HG02678 (cell line): ENCODE measurements around the gene FKBP2.

Source experiments
- ATAC-seq: cut with Tn5 transposase; IDR thresholded peaks from one replicate; pipeline ENCODE4 v1.9.1; 2021; ENCODE audit warnings: mild to moderate bottlenecking, moderate library complexity; ENCODE audit not compliant: unreplicated experiment

The FKBP2 gene

DNA sequence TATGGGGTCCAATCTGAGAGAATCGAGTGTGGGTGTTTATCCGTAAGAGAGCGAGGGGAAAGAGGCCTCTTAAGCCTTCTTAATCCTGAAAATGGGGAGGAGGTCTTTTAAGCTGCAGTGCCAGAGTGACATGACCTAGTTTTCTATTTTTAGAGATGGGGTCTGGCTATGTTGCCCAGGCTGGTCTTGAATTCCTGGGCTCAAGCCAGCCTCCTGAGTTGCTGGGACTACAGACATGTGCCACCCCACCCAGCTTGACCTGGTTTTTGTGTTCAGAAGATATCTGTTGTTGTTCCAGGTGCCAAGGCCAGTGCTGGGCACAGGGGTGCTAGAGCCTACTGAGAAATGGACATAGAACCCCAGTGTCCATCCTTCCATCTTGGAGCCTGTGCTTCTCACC lies 42.2 kb downstream of the FKBP2 start:
- no peak for ATAC-seq

DNA sequence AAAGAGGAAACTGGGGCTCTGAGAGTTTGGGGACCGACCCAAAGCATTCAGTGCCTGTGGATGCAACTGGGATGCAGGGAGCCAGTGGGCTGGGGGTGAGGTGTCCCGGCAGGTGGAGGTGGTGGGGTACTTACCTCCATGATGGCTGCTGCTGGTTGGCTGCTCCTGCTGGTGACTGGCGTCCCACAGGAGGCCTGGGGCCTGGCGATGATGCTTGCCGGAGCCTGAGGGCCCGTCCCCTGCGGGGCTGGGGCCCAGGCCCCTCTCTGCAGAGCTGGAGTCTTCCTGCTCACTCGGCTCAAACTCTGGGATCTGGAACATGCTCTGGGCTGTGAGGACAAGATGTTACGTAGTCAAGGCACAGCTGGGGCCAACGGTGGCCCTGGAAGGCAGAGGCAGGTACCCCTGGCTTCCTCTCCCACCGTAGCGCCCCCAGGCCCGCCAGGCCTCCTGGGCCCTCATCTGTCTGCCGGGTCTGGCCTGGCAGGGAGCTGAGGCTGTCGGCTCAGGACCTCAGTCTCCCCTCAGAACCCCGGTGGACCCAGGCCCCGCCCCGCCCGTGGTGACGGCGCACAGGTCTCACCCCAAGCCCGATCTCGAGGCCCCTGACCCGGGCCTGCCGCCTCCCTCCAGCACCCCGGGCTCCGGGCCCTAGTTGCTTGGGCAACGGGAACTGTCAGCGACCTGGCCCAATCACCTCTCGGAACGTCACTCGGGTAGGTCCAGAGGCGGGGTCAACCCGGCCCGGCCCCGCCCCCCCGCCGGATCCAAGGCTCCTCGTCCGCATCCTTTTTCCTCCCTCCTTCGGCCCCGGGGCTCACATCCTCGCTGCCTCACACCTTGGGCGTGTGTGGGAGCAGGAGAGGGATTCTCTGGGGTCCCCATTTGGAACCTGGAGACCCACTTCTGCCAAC lies 43.4 kb downstream of the FKBP2 start, which contains the start of gene BAD:
TSS of gene BAD (minus strand) at position 618 of the 914 bp plus-strand sequence. CDS start at position 321, 297 bp downstream.
- ATAC-seq = peak; percentile 69

DNA sequence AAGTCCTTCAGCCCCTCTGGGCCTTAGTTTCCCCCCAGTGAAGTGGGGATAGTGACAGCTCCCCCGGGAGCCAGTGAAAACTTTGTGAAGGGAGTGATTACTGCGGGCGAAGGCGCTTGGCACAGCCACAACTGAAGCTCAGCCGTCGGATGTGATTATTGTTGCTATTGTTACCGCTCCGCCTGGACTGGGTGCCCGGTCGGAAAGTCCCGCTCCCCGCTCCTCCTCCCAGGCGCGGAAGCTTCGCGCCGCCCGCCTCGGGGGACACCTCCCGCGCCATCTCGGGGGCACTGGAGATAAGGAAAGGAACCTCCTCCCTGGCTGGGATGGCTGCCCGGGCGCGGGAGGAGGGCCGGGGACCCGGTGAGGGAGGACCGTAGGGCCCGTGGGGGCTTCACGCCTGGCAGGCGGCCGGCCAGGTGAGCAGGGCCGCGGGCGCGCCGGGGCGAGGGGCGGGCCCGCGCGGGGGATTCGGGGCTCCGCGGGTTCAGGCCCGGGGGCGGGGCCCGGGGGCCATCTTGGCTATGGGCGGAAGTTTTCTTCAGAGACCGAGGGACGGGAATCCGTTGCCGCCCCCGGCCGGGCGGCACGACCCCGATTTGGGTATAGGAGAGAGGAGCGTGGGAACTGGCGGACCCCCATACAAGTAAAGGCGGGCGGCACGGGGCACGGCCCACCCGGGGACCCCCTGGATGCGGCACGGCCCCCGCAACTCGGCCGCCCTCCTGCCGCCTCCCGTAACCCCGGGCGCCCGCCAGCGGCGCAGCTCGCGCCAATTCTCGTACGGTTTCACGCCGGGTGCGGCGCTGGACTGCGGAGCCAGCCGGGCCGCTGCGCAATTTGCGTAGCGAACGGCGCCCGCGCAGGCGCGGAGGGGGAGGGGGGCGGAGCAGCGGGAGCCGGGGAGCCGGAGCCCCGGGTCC lies 44.3 kb downstream of the FKBP2 start, which contains the start of gene GPR137:
TSS of gene GPR137 (plus strand) at position 887 of the 923 bp plus-strand sequence. CDS start 677 bp downstream, outside the sequence.
- peak; percentile 64 for ATAC-seq

DNA sequence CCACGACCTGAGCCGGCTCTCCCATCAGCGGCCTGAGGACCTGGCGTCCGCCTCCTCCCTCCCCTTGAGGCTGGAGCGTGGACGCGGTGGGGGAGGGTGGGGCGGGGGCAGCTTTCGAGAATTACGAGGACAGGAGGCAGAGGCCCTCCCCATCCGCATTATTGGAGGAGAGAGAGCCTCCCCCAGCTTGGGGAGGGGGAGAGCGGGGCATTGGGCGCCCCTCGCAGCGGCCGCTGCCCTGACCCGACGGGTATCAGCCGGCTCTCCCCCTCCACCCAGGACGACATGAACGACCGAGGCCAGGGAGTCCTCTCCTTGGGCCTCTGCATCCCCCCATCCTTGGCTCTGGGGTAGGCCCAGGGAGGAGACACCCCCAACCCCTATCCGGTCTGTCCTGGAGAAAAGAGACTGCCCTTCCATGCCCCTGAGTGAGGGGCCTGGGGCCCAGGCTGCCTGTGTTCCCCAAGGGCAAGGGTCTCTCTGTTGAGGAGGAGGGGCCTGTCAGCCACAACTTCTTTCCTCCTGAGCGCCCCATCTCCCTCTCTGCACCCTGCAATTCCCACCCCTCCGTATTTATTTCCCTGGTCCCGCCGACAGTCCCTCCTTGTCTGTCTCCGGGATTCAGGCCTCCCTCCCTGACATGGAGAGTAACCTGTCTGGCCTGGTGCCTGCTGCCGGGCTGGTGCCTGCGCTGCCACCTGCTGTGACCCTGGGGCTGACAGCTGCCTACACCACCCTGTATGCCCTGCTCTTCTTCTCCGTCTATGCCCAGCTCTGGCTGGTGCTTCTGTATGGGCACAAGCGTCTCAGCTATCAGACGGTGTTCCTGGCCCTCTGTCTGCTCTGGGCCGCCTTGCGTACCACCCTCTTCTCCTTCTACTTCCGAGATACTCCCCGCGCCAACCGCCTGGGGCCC lies 45.2 kb downstream of the FKBP2 start:
- ATAC-seq = no peak

DNA sequence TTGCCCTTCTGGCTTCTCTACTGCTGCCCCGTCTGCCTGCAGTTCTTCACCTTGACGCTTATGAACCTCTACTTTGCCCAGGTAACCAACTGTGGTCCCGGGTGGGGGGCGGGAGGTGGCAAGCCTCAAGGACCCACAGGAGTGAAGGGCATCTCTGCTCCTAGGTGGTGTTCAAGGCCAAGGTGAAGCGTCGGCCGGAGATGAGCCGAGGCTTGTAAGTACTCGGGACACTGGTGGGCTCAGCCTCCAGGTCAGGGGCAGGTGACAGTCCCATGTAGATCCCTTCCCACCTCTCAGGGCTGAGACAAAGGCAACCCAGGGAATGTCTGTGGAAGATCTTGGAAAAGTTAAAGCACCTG lies 45.9 kb downstream of the FKBP2 start:
- no peak for ATAC-seq

DNA sequence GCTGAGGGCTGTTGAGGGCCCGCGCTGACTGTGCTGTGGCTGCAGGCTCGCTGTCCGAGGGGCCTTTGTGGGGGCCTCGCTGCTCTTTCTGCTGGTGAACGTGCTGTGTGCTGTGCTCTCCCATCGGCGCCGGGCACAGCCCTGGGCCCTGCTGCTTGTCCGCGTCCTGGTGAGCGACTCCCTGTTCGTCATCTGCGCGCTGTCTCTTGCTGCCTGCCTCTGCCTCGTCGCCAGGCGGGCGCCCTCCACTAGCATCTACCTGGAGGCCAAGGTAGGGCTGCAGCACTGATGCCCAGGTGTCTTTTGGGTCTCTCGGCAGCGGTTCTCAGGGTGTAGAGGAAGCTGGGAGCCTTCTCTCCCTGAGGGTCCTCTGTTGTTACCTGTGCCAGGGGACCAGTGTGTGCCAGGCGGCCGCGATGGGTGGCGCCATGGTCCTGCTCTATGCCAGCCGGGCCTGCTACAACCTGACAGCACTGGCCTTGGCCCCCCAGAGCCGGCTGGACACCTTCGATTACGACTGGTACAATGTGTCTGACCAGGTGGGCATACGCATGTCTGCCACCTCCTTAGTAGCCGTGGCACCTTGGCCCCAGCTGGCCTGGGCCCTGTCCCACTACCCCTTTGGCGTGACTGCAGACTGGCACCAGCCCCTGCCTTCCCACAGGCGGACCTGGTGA lies 46.9 kb downstream of the FKBP2 start:
- no peak for ATAC-seq

DNA sequence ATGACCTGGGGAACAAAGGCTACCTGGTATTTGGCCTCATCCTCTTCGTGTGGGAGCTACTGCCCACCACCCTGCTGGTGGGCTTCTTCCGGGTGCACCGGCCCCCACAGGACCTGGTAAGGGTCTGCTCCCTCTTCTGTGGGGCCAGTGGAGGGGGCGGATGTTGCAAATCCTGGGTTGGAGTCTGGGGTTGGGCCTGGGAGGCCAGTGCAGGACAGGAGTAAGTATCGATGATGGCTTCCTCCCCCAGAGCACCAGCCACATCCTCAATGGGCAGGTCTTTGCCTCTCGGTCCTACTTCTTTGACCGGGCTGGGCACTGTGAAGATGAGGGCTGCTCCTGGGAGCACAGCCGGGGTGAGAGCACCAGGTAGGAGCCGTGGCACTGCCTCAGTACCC lies 47.5 kb downstream of the FKBP2 start:
- no peak for ATAC-seq

DNA sequence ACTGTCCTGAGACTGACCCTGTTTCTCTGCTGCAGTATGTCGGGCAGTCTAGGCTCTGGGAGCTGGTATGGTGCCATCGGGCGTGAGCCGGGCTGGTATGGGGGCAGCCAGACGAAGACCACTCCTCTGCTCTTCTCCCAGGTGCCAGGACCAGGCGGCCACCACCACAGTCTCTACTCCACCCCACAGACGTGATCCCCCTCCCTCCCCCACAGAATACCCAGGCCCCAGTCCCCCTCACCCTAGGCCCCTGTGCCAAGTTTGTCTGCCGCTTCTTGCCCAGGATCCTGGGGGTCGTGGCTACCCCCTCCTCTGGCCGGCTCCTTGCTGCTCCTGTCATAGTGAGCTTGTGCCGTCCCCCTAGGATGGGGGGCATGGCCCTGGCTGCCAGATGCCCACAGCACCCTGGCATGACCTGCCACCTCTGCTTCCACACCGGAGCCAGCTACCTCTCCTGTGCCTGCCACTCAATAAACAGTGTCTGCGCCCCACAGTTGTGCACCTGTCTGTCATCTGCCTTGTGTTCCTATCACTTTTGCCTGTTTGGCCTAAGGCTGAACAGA lies 48.2 kb downstream of the FKBP2 start:
- ATAC-seq = no peak

DNA sequence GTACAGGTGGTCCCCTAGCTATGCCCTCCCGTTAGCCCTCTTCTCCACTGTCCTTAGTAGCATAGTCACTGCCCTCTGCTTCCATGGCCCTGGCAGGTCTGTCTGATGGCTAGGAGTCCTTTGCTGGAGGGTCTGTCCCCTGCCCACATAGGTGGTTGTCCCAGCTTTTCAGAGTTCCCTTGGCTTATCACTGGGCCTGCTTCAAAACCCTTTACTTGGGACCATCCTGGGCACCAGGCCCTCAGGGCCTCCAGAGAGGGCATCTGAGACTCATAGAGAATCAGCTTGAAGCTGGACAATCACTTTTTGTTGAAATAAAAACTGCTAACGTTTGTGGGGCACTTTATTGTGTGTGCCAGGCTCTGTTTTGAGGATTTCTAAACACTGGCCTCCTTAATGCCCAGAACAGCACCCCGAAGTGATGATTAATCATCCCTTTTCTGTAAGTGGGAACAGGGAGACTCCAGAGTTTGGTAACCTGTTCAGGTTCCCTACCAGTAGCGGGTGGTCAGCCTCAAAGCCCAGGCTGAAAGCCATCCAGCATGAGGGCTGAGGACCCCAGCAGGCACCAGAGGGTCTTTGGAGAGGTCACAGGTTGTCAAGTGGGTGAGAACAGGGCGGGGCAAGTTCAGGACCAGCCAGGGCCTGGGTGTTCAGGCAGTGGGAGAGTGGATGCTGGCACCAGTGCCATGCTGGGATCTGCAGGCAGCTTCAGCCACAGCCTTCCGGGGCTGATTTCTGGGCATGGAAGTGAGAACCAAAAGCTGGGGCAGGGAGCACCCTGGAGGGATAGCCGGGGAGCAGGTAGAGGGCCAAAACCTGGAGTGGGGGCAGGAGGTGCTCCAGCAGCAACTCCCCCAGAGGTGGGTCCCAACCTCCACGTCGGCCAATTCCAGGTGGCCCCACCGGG lies 49.7 kb downstream of the FKBP2 start:
- ATAC-seq = no peak

DNA sequence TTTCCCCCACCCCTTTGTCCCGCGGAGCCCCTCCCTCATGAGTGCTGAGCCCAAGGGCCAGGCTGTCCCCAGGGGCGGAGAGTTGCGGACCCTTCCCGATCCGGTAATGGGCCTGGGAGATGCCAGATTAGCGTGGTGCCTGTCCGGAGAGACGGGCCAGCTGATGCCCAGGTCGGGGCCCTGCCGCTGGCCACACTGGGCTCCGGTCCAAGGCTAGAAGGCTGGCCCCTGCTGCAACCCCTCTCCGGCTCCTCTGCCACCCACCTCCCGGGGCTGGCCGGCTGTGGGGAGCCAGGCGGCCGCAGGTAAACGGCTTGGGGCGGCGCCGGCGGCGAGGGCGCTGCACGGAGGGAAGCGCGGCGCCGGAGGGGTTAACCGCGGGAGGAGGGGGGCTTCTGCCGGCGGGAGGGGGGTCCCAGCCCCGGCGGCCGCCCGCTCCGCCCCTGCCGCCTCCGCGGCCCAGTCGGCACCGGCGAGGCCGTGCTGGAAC lies 50.4 kb downstream of the FKBP2 start, which contains the start of gene KCNK4:
TSS of gene KCNK4 (plus strand) at position 41 of the 490 bp plus-strand sequence. CDS start 1,717 bp downstream, outside the sequence.
- no peak for ATAC-seq

DNA sequence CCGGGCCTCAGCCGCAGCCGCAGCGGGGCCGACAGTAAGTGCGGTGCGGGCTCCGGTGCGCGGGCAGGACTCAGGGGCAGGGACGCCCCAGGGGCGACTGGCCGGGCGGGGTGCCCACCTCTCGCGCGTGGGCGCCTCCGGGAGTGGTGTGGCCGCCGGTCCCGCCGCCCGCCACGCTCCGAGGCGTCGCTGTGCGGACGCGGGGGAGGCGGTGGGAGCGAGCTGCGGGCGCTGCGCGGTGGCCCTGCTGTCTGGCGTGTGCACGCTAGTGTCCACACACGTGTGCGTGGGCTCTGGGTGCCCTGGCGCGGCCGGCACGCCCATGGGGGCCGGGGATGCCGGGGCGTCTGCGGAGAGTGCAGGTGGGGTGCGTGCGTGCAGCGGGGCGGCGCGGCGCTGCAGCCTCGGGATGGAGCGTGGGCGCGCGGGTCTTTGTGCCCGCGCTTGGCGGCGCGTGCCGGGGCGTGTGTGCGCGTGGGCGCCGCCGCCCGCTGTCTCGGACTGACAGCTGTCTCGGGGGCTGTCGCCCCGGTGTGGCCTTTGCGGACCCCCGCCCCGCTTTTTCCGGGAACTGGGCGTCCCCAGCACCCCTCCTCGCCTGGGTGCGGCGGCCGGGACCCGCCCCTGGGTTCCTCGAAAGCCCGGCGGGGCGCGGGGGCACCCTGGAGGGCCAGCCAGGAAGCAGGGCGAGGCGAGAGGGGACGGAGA lies 51.0 kb downstream of the FKBP2 start:
- no peak for ATAC-seq

DNA sequence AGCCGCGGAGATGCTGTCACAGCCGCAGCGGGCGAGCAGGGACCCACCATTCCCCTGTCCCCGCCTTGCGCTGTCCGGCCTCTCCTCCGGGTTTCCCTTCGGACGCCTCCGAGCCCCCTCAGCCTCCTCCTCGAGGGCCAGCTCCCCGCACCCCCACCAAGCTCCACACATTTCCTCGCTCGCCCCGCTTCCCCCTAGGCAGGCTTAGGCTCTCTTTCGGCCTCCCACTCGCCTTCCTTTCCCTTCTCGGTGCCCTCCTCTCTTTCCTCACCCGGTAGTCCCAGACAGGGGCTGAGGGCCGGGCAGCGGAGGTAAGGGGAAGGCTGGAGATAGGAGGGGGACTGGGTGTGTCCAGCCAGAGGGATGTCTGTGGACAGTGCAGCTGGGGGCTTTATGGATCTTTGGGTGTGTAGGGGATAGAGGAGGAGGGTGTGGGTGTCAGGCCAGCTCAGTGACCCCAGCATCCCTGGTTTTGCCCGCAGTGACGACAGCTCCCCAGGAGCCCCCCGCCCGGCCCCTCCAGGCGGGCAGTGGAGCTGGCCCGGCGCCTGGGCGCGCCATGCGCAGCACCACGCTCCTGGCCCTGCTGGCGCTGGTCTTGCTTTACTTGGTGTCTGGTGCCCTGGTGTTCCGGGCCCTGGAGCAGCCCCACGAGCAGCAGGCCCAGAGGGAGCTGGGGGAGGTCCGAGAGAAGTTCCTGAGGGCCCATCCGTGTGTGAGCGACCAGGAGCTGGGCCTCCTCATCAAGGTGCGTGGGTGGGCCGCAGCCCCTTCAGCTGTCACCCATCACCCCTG lies 51.8 kb downstream of the FKBP2 start:
- no peak for ATAC-seq
